Mesenchymal stem cell (in vitro differentiated cells and primary cell): Measurements from ENCODE around the gene NTRK2.

Experiments used
- DNase-seq: peaks from one replicate; pipeline ENCODE4 v3.0.0-alpha.2; 2013
- H2AFZ ChIP-seq: one replicate; pipeline ENCODE4 v1.6.1; 2013; ENCODE audit warnings: low read depth, mild to moderate bottlenecking, control low read depth, inconsistent platforms, low read length, moderate library complexity
- H2AK5ac ChIP-seq: 2 replicates; pipeline ENCODE4 v1.6.1; 2013; ENCODE audit warnings: low read length, moderate library complexity, mild to moderate bottlenecking, inconsistent platforms; ENCODE audit not compliant: severe bottlenecking
- H2BK120ac ChIP-seq: one replicate; pipeline ENCODE4 v1.6.1; 2013; ENCODE audit warnings: low read depth, mild to moderate bottlenecking, inconsistent platforms, low read length, moderate library complexity
- H2BK12ac ChIP-seq, 2 experiments: one replicate each; pipeline ENCODE4 v1.6.1; 2013; ENCODE audit warnings: inconsistent platforms in 2 of 2, low read length in 2 of 2, mild to moderate bottlenecking in 2 of 2, moderate library complexity in 2 of 2, control low read depth in 1 of 2
- H2BK15ac ChIP-seq: one replicate; pipeline ENCODE4 v1.6.1; 2013; ENCODE audit warnings: mild to moderate bottlenecking, low read depth, inconsistent platforms; ENCODE audit not compliant: poor library complexity, severe bottlenecking
- H2BK5ac ChIP-seq: 2 replicates; pipeline ENCODE4 v1.6.1; 2013; ENCODE audit warnings: low read depth, mild to moderate bottlenecking, low read length, control low read depth, inconsistent platforms; ENCODE audit not compliant: poor library complexity, severe bottlenecking
- H3K14ac ChIP-seq, 2 experiments: one replicate each; pipeline ENCODE4 v1.6.1; 2013; ENCODE audit warnings: inconsistent platforms in 2 of 2, low read length in 2 of 2, control low read depth in 1 of 2, mild to moderate bottlenecking in 1 of 2, moderate library complexity in 1 of 2
- H3K18ac ChIP-seq, 2 experiments: one replicate each; pipeline ENCODE4 v1.6.1; 2013; ENCODE audit warnings: inconsistent platforms in 2 of 2, low read length in 2 of 2, control low read depth in 1 of 2, low read depth in 1 of 2, mild to moderate bottlenecking in 1 of 2
- H3K23ac ChIP-seq, 2 experiments: one replicate each; pipeline ENCODE4 v1.6.1; 2013; ENCODE audit warnings: inconsistent platforms in 2 of 2, low read length in 2 of 2, mild to moderate bottlenecking in 2 of 2, moderate library complexity in 2 of 2, control low read depth in 1 of 2
- H3K27ac ChIP-seq: 2 replicates; pipeline ENCODE4 v1.5.1; 2013; ENCODE audit warnings: mild to moderate bottlenecking, moderate library complexity, low read length, control low read depth, inconsistent platforms; ENCODE audit not compliant: poor library complexity, severe bottlenecking
- H3K27me3 ChIP-seq, 2 experiments: 2 replicates each; pipeline versions ENCODE4 v1.6.1 to v1.7.0; 2013; ENCODE audit warnings: low read length in 2 of 2, mild to moderate bottlenecking in 2 of 2, moderate library complexity in 2 of 2, control low read depth in 1 of 2, inconsistent platforms in 1 of 2; ENCODE audit not compliant: control insufficient read depth in 1 of 2, insufficient read depth in 1 of 2
- H3K36me3 ChIP-seq, 2 experiments: 2 replicates each; pipeline versions ENCODE4 v1.6.1 to v1.7.0; 2013; ENCODE audit warnings: low read length in 2 of 2, control low read depth in 1 of 2, inconsistent platforms in 1 of 2, low read depth in 1 of 2, mild to moderate bottlenecking in 1 of 2; ENCODE audit not compliant: insufficient read depth in 2 of 2, control insufficient read depth in 1 of 2
- H3K4ac ChIP-seq, 2 experiments: one replicate each; pipeline ENCODE4 v1.6.1; 2013; ENCODE audit warnings: inconsistent platforms in 2 of 2, low read length in 2 of 2, mild to moderate bottlenecking in 2 of 2, moderate library complexity in 2 of 2, control low read depth in 1 of 2, low read depth in 1 of 2
- H3K4me1 ChIP-seq: 2 replicates; pipeline ENCODE4 v1.6.1; 2013; ENCODE audit warnings: low read depth, low read length, control low read depth; ENCODE audit not compliant: control insufficient read depth, insufficient read depth
- H3K4me2 ChIP-seq: 2 replicates; pipeline ENCODE4 v1.6.1; 2013; ENCODE audit warnings: low read length, mild to moderate bottlenecking, inconsistent platforms; ENCODE audit not compliant: poor library complexity, severe bottlenecking
- H3K4me3 ChIP-seq, 2 experiments: 2 replicates each; pipeline versions ENCODE4 v1.5.1 to v1.7.0; 2013; ENCODE audit warnings: low read length in 2 of 2, mild to moderate bottlenecking in 2 of 2, control low read depth in 1 of 2, low read depth in 1 of 2; ENCODE audit not compliant: insufficient read depth in 1 of 2
- H3K79me1 ChIP-seq: replicated peaks from 2 replicates; pipeline ENCODE4 v1.6.1; 2013; ENCODE audit warnings: mild to moderate bottlenecking, control low read depth, low read length, inconsistent platforms; ENCODE audit not compliant: poor library complexity, severe bottlenecking
- H3K9ac ChIP-seq: 2 replicates; pipeline ENCODE4 v1.7.0; 2013; ENCODE audit warnings: mild to moderate bottlenecking, low read length, moderate library complexity
- H3K9me3 ChIP-seq: 2 replicates; pipeline ENCODE4 v1.7.0; 2013; ENCODE audit warnings: mild to moderate bottlenecking, low read length; ENCODE audit not compliant: control insufficient read depth
- H4K8ac ChIP-seq: one replicate; pipeline ENCODE4 v1.6.1; 2013; ENCODE audit warnings: inconsistent platforms, mild to moderate bottlenecking, low read length, moderate library complexity
- H4K91ac ChIP-seq: one replicate; pipeline ENCODE4 v1.6.1; 2013; ENCODE audit warnings: mild to moderate bottlenecking, low read length, inconsistent platforms
- WGBS: methylation state at CpG from one replicate; pipeline ENCODE4 v1.1.7; 2013; ENCODE audit warnings: mixed read lengths; 5-methylcytosine and 5-hydroxymethylcytosine counted together

NTRK2 gene

GRCh38 chr9:84921175-84921574 lies 251.6 kb downstream of the NTRK2 start:
- Histone ChIP-seq H3K27ac (no peak overlapping the region), H3K18ac (no peak overlapping the region), H2AFZ (no peak overlapping the region), H3K9ac (no peak overlapping the region), H3K36me3 (no peaks in the 10 kb centered on the region), H3K14ac (no peak overlapping the region), H4K8ac (no peak overlapping the region), H3K4me2 (no peak overlapping the region), H2BK120ac (no peak overlapping the region), H3K79me1 (no peaks in the 10 kb centered on the region), H2BK5ac (no peak overlapping the region), H4K91ac (no peak overlapping the region), H2AK5ac (no peak overlapping the region), H3K9me3 (no peaks in the 10 kb centered on the region), H3K4ac (no peak overlapping the region), H2BK15ac (no peak overlapping the region), H3K4me1 (no peaks in the 10 kb centered on the region), H2BK12ac (no peak overlapping the region), H3K27me3 (no peaks in the 10 kb centered on the region), H3K4me3 (no peak overlapping the region), H3K23ac (no peak overlapping the region)
- DNase-seq: no peak

GRCh38 chr9:84922051-84922450 lies 252.5 kb downstream of the NTRK2 start:
- H3K4me1 ChIP-seq: no peaks in the 10 kb centered on the region
- H3K36me3 ChIP-seq: no peaks in the 10 kb centered on the region
- no peak overlapping the region for H3K18ac ChIP-seq
- no peaks in the 10 kb centered on the region for H3K79me1 ChIP-seq
- H4K91ac ChIP-seq: no peak overlapping the region
- H2AFZ ChIP-seq: no peak overlapping the region
- H2BK15ac ChIP-seq: no peak overlapping the region
- no peak overlapping the region for H2AK5ac ChIP-seq
- no peak overlapping the region for H3K4me3 ChIP-seq
- no peak overlapping the region for H3K23ac ChIP-seq
- no peak overlapping the region for H2BK12ac ChIP-seq
- no peak overlapping the region for H4K8ac ChIP-seq
- H3K9ac ChIP-seq: no peak overlapping the region
- no peak overlapping the region for H3K4ac ChIP-seq
- no peak overlapping the region for H2BK120ac ChIP-seq
- no peak overlapping the region for H3K27ac ChIP-seq
- WGBS: 87% methylated on average over 8 of the region's 8 CpGs
- no peaks in the 10 kb centered on the region for H3K9me3 ChIP-seq
- H2BK5ac ChIP-seq: no peak overlapping the region
- DNase-seq: no peak
- H3K27me3 ChIP-seq: no peaks in the 10 kb centered on the region
- no peak overlapping the region for H3K4me2 ChIP-seq
- no peak overlapping the region for H3K14ac ChIP-seq

DNA sequence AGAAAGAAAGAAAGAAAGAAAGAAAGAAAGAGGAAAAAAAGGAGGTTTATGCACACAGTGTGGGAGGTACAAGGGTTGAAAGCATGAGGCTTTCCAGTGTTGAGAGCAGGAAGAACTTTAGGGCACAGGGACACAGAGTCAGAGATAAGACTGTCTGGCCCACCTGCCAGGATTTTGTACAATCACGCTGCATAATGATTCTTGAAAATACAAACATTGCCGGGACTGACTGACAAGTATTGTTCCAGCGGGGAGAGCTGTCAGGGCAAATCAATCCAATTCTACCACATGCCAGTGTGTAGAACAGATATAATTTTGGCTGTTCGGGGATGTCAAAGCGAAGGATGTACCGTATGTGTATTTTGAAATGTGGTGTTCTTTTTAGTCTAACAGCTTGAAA lies 254.7 kb downstream of the NTRK2 start:
- H3K23ac ChIP-seq: no peak overlapping the region
- no peaks in the 10 kb centered on the region for H3K27me3 ChIP-seq
- H3K4ac ChIP-seq: no peak overlapping the region
- no peak overlapping the region for H3K9ac ChIP-seq
- H2BK5ac ChIP-seq: no peak overlapping the region
- no peak for DNase-seq
- H3K18ac ChIP-seq: no peak overlapping the region
- H3K4me1 ChIP-seq: no peaks in the 10 kb centered on the region
- H2AFZ ChIP-seq: no peak overlapping the region
- 97% methylated on average over 3 of the region's 6 CpGs for WGBS
- no peak overlapping the region for H2BK15ac ChIP-seq
- no peak overlapping the region for H2BK12ac ChIP-seq
- H3K27ac ChIP-seq: no peak overlapping the region
- no peak overlapping the region for H3K4me3 ChIP-seq
- no peak overlapping the region for H2AK5ac ChIP-seq
- no peak overlapping the region for H3K4me2 ChIP-seq
- no peaks in the 10 kb centered on the region for H3K36me3 ChIP-seq
- no peaks in the 10 kb centered on the region for H3K9me3 ChIP-seq
- no peaks in the 10 kb centered on the region for H3K79me1 ChIP-seq
- no peak overlapping the region for H2BK120ac ChIP-seq
- no peak overlapping the region for H4K91ac ChIP-seq
- H4K8ac ChIP-seq: no peak overlapping the region
- no peak overlapping the region for H3K14ac ChIP-seq

GRCh38 chr9:84925225-84925872 lies 255.8 kb downstream of the NTRK2 start:
- H2BK12ac ChIP-seq: no peak overlapping the region
- H3K9me3 ChIP-seq: no peaks in the 10 kb centered on the region
- no peak overlapping the region for H3K4me2 ChIP-seq
- no peak overlapping the region for H3K23ac ChIP-seq
- no peak overlapping the region for H4K8ac ChIP-seq
- H2AK5ac ChIP-seq: no peak overlapping the region
- no peak overlapping the region for H3K27ac ChIP-seq
- no peak for DNase-seq
- 92% methylated on average over 7 of the region's 7 CpGs for WGBS
- no peak overlapping the region for H2BK5ac ChIP-seq
- no peak overlapping the region for H2BK120ac ChIP-seq
- H3K79me1 ChIP-seq: no peaks in the 10 kb centered on the region
- no peak overlapping the region for H3K4me3 ChIP-seq
- H3K36me3 ChIP-seq: no peaks in the 10 kb centered on the region
- no peak overlapping the region for H3K14ac ChIP-seq
- no peak overlapping the region for H3K9ac ChIP-seq
- no peaks in the 10 kb centered on the region for H3K27me3 ChIP-seq
- H2AFZ ChIP-seq: no peak overlapping the region
- H3K4ac ChIP-seq: no peak overlapping the region
- no peak overlapping the region for H3K18ac ChIP-seq
- H4K91ac ChIP-seq: no peak overlapping the region
- no peaks in the 10 kb centered on the region for H3K4me1 ChIP-seq
- no peak overlapping the region for H2BK15ac ChIP-seq
